Esophagus squamous epithelium (tissue), 5 donors: ENCODE results near the gene ZNF862. TPM values are rescaled to one million over a fixed set of nuclear protein-coding genes. Genes with fewer than 3 reads are reported as not detected.

Experiments
- DNase-seq: peaks from one replicate; lab custom pipeline; 2025; lab: John Stamatoyannopoulos, UW
- H3K27ac ChIP-seq, 4 donors: fragments of 200-600 bp; sonication (generic); one replicate each; pipeline ENCODE4 v1.5.1; 2016 to 2019; ENCODE audit warnings: mild to moderate bottlenecking in 1 of 4
- H3K27me3 ChIP-seq, 4 donors: fragments of 200-600 bp; sonication (generic); 1 replicate in 3 of 4; 2 replicates in 1 of 4; pipeline versions ENCODE4 v1.5.1 to v1.6.0; 2017 to 2021; ENCODE audit warnings: antibody characterized with exemption in 1 of 4
- H3K36me3 ChIP-seq, 3 donors: fragments of 200-600 bp; sonication (generic); one replicate each; pipeline ENCODE4 v1.5.1; 2016 to 2019
- H3K4me1 ChIP-seq, 3 donors: fragments of 200-600 bp; sonication (generic); one replicate each; pipeline ENCODE4 v1.5.1; 2017 to 2019
- H3K4me3 ChIP-seq, 4 donors: fragments of 200-600 bp; sonication (generic); 1 replicate in 3 of 4; 2 replicates in 1 of 4; pipeline ENCODE4 v1.5.1; 2016 to 2019; ENCODE audit warnings: mild to moderate bottlenecking in 2 of 4, moderate library complexity in 1 of 4
- H3K9me3 ChIP-seq, 3 donors: fragments of 200-600 bp; sonication (generic); one replicate each; pipeline ENCODE4 v1.5.1; 2016 to 2019
- POLR2A ChIP-seq, 4 donors: fragments of 450-650 bp; IDR thresholded peaks; one replicate each; pipeline ENCODE4 v1.6.1; 2017; ENCODE audit warnings: antibody characterized with exemption in 4 of 4, mild to moderate bottlenecking in 4 of 4, moderate library complexity in 3 of 4
- WGBS, 2 donors: methylation state at CpG; one replicate each; pipeline ENCODE4 v1.1.5; 2018; 5-methylcytosine and 5-hydroxymethylcytosine counted together
- intact Hi-C: fragments of 100-400 bp; cut with DNase I; formaldehyde crosslinking; loops from one replicate; pipeline ENCODE4 v1.15.0; 2022
- total RNA-seq, 4 donors: library from RNA; depleted of rRNA; stranded (reverse); fragments of >200 nt; gene quantifications; one replicate each; pipeline ENCODE4 v1.1.0, GENCODE V29; 2016
- TF ChIP-seq, protein P1 (sequence below), 6 experiments: fragments of 450-650 bp in 4 of 6; fragments of 200-600 bp in 2 of 6; sonication (generic) in 2 of 6; IDR thresholded peaks; one replicate each; pipeline ENCODE4 v1.5.1; 2016 to 2019; ENCODE audit warnings: antibody characterized with exemption in 6 of 6, mild to moderate bottlenecking in 4 of 6, moderate library complexity in 4 of 6
- donor health status: DM: yes; HTN: yes; CAD: no.

ZNF862 gene
- total RNA-seq, 4 donors from 2014 or later = 7.1 to 13.2 (median 9.9) TPM

DNA sequence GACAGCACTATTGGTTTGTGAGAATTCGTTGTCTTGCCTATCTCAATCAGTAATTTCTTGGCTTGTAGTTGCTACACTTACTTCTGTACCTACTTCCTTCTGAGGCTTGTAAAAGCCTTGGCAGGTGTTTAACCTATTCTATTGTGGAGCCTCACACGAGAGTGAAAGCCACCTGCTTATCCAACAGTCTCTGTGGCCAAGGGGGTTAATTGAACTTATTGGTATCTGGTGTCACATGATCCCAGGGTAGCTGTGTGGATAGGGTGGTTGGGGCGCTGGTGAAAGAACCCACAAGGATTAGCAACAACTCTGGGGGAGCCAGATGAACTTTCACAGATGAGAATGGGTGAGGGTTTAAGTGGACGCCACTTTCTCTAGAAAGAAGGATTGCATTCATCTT lies 21.7 kb downstream of the ZNF862 start:
- 81 to 87% methylated on average over 4 of the region's 4 CpGs for WGBS, 2 donors
- no peak for DNase-seq
- Histone ChIP-seq H3K27ac (no peak overlapping the region), H3K9me3 (no peaks in the 10 kb centered on the region), H3K27me3 (no peaks in the 10 kb centered on the region), H3K4me3 (no peak overlapping the region), H3K4me1 (peaks cover 0 to 11% (median 0%) of the 10 kb centered on the region in 3 donors), H3K36me3 (peaks cover 0 to 60% (median 13%) of the 10 kb centered on the region in 3 donors)
- intact Hi-C loops = no loop called here
- TF ChIP-seq, protein P1, sequence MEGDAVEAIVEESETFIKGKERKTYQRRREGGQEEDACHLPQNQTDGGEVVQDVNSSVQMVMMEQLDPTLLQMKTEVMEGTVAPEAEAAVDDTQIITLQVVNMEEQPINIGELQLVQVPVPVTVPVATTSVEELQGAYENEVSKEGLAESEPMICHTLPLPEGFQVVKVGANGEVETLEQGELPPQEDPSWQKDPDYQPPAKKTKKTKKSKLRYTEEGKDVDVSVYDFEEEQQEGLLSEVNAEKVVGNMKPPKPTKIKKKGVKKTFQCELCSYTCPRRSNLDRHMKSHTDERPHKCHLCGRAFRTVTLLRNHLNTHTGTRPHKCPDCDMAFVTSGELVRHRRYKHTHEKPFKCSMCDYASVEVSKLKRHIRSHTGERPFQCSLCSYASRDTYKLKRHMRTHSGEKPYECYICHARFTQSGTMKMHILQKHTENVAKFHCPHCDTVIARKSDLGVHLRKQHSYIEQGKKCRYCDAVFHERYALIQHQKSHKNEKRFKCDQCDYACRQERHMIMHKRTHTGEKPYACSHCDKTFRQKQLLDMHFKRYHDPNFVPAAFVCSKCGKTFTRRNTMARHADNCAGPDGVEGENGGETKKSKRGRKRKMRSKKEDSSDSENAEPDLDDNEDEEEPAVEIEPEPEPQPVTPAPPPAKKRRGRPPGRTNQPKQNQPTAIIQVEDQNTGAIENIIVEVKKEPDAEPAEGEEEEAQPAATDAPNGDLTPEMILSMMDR (IDR thresholded peaks at IDR 0.05) = no peak
- TF ChIP-seq POLR2A (IDR thresholded peaks at IDR 0.05) = no peak

DNA sequence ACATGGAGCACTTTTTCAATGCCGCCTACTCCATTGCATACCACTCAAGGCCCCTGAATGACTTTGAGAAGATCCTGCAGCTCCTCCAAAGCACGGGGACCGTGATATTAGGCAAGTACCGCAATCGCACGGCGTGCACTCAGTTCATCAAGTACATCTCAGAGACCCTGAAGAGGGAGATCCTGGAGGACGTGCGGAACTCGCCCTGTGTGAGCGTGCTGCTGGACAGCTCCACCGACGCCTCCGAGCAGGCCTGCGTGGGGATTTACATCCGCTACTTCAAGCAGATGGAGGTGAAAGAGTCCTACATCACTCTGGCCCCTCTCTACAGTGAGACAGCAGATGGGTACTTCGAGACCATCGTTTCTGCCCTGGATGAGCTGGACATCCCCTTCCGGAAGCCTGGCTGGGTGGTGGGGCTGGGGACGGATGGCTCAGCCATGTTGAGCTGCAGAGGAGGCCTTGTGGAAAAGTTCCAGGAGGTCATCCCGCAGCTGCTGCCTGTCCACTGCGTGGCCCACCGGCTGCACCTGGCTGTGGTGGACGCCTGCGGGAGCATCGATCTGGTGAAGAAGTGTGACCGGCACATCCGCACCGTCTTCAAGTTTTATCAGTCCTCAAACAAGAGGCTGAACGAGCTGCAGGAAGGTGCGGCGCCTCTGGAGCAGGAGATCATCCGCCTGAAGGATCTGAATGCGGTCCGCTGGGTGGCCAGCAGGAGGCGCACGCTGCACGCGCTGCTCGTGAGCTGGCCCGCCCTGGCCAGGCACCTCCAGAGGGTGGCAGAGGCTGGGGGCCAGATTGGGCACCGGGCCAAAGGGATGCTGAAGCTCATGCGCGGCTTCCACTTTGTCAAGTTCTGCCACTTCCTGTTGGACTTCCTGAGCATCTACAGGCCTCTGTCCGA lies 22.9 kb downstream of the ZNF862 start:
- TF ChIP-seq, protein P1 (IDR thresholded peaks at IDR 0.05) = peak in 1 of 6 experiments; percentile 29
- no peak for TF ChIP-seq POLR2A (IDR thresholded peaks at IDR 0.05)
- Histone ChIP-seq H3K27me3 (no peaks in the 10 kb centered on the region), H3K4me3 (no peak overlapping the region), H3K4me1 (peaks cover 0 to 6% (median 0%) of the 10 kb centered on the region in 3 donors), H3K27ac (no peak overlapping the region), H3K36me3 (peaks cover 0 to 71% (median 13%) of the 10 kb centered on the region in 3 donors), H3K9me3 (no peaks in the 10 kb centered on the region)
- intact Hi-C loops = no loop called here
- WGBS, 2 donors = 75 to 89% methylated on average over 4 to 13 of the region's 45 CpGs
- DNase-seq = no peak

DNA sequence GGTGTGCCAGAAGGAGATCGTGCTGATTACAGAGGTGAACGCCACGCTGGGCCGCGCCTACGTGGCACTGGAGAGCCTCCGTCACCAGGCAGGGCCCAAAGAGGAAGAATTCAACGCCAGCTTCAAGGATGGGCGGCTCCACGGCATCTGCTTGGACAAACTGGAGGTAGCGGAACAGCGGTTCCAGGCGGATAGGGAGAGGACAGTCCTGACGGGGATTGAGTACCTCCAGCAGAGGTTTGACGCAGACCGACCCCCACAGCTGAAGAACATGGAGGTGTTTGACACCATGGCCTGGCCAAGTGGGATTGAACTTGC lies 23.5 kb downstream of the ZNF862 start:
- H3K36me3 ChIP-seq = peaks cover 0 to 76% (median 13%) of the 10 kb centered on the region in 3 donors
- intact Hi-C loops = no loop called here

DNA sequence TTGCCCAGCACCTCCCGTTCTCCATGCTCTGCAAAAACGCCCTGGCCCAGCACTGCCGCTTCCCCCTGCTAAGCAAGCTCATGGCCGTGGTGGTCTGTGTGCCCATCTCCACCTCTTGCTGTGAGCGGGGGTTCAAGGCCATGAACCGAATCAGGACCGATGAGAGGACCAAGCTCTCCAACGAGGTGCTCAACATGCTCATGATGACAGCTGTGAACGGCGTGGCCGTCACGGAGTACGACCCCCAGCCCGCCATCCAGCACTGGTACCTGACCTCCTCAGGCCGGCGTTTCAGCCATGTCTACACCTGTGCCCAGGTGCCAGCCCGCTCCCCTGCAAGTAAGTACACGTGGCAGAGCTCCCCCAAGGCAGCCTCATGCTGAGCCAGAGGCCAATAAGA lies 24.0 kb downstream of the ZNF862 start:
- Histone ChIP-seq H3K4me1 (peaks cover 0 to 7% (median 0%) of the 10 kb centered on the region in 3 donors), H3K27me3 (no peaks in the 10 kb centered on the region), H3K36me3 (peaks cover 0 to 80% (median 13%) of the 10 kb centered on the region in 3 donors), H3K4me3 (no peak overlapping the region), H3K9me3 (no peaks in the 10 kb centered on the region), H3K27ac (no peak overlapping the region)
- TF ChIP-seq, protein P1 (IDR thresholded peaks at IDR 0.05) = no peak
- TF ChIP-seq POLR2A (IDR thresholded peaks at IDR 0.05) = no peak
- intact Hi-C loops = no loop called here
- 96% methylated on average over 4 of the region's 18 CpGs; no CpG with 5 or more reads in 1 of the 2 donors for WGBS, 2 donors
- DNase-seq = no peak

More for the DNA sequence above, 23.5 kb downstream of the ZNF862 start:
- DNase-seq = no peak
- Histone ChIP-seq H3K27me3 (no peaks in the 10 kb centered on the region), H3K4me1 (peaks cover 0 to 7% (median 0%) of the 10 kb centered on the region in 3 donors), H3K9me3 (no peaks in the 10 kb centered on the region), H3K27ac (no peak overlapping the region), H3K4me3 (no peak overlapping the region)
- 93 to 94% methylated on average over 9 to 11 of the region's 16 CpGs for WGBS, 2 donors
- TF ChIP-seq, protein P1 (IDR thresholded peaks at IDR 0.05) = no peak
- TF ChIP-seq POLR2A (IDR thresholded peaks at IDR 0.05) = no peak

DNA sequence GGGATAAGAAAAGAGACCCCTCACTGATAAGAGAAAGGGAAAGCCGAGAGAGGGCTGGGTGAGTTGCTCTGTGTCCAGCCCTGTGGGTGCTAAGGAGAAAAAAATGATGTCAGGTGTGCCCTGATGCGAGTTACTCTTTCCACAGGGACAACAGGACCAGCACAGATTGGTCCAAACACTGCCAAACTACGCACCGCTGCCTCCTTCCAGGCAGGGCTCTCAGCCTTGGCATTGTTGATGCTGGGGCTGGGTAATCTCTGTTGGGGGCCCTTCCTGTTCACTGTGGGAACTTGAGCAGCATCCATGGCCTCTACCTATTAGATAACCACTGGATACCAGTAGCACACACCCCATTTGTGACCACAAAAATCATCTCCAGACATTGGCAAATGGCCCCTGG lies 25.3 kb downstream of the ZNF862 start:
- no peak overlapping the region for H3K4me3 ChIP-seq
- peaks cover 0 to 80% (median 13%) of the 10 kb centered on the region in 3 donors for H3K36me3 ChIP-seq
- TF ChIP-seq, protein P1 (IDR thresholded peaks at IDR 0.05) = no peak
- TF ChIP-seq POLR2A (IDR thresholded peaks at IDR 0.05) = no peak
- intact Hi-C loops = no loop called here
- DNase-seq = no peak
- H3K4me1 ChIP-seq = peaks cover 0 to 13% (median 2%) of the 10 kb centered on the region in 3 donors
- no peaks in the 10 kb centered on the region for H3K27me3 ChIP-seq
- no peak overlapping the region for H3K27ac ChIP-seq
- WGBS, 2 donors = 76 to 86% methylated on average over 2 to 4 of the region's 4 CpGs
- no peaks in the 10 kb centered on the region for H3K9me3 ChIP-seq
